Measurements from ENCODE around the gene UTP15.

The UTP15 gene

DNA sequence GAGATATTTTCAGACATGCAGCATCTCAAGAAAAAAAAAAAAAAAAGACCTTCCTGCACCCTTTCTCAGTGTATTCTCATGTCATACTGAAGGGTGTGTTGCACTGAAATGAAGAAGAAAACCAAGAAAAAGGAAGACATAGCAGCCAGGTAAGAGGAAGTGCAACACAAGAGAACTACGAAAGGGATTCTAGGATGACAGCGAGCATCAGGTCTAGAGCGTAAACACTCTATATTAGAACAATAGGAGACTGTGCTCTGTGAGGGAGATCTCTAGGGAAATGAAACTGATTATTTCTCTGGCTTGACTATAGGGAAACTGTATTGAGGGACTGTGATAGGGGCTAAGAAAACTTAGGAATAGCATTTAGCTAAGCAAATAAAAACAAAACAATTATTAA, 37.3 kb upstream of the UTP15 start:
- TF ChIP-seq CTCF (IDR thresholded peaks at IDR 0.05) = no peak
- no peak for DNase-seq
- Mint-ChIP-seq H3K4me1 (no peaks in the 10 kb centered on the region), H3K9me3 (peaks cover 12% of the 10 kb centered on the region), H3K27me3 (ENCODE audit: low read depth, poor library complexity) (peaks cover 21% of the 10 kb centered on the region), H3K27ac (no peak overlapping the region), H3K36me3 (ENCODE audit: low read depth) (no peaks in the 10 kb centered on the region), H3K4me3 (no peak overlapping the region)

DNA sequence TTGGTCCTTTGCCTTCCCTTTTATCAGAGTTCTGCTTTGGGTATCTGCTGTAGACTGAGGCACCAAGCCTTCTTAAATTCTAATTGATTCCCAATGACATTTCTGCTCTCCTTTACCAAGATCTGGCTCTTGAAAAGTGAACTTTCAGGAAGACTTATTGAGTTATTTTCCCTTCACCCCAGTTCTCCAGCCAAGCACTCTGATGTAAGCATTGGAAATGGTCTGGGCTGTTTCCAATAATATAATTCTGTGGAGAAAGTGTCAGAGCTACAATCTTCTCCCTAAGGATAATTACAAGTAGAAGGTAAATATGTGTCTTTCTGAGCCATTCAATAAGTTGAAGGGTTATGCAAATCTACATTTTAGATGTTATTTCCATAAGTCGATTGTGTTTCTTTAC, 36.5 kb upstream of the UTP15 start:
- DNase-seq = no peak
- H3K4me1 Mint-ChIP-seq = no peaks in the 10 kb centered on the region
- no peak overlapping the region for H3K4me3 Mint-ChIP-seq
- no peak for TF ChIP-seq CTCF (IDR thresholded peaks at IDR 0.05)
- peaks cover 18% of the 10 kb centered on the region for H3K9me3 Mint-ChIP-seq
- no peaks in the 10 kb centered on the region for H3K36me3 Mint-ChIP-seq (ENCODE audit: low read depth)
- peaks cover 21% of the 10 kb centered on the region for H3K27me3 Mint-ChIP-seq (ENCODE audit: low read depth, poor library complexity)
- no peak overlapping the region for H3K27ac Mint-ChIP-seq

- Mint-ChIP-seq H3K9me3 (peaks cover 31% of the 10 kb centered on the region), H3K36me3 (ENCODE audit: low read depth) (no peaks in the 10 kb centered on the region), H3K4me3 (no peak overlapping the region), H3K27ac (no peak overlapping the region), H3K27me3 (ENCODE audit: low read depth, poor library complexity) (peaks cover 19% of the 10 kb centered on the region), H3K4me1 (peaks cover 4% of the 10 kb centered on the region)
- TF ChIP-seq CTCF (IDR thresholded peaks at IDR 0.05) = no peak
- no peak for DNase-seq
These were observed 34.2 kb upstream of the UTP15 start for GRCh38 chr5:73531356-73531755.

- peaks cover 4% of the 10 kb centered on the region for H3K4me1 Mint-ChIP-seq
- no peak overlapping the region for H3K27ac Mint-ChIP-seq
- peaks cover 31% of the 10 kb centered on the region for H3K9me3 Mint-ChIP-seq
- H3K36me3 Mint-ChIP-seq (ENCODE audit: low read depth) = no peaks in the 10 kb centered on the region
- TF ChIP-seq CTCF (IDR thresholded peaks at IDR 0.05) = no peak
- no peak for DNase-seq
- peaks cover 16% of the 10 kb centered on the region for H3K27me3 Mint-ChIP-seq (ENCODE audit: low read depth, poor library complexity)
- no peak overlapping the region for H3K4me3 Mint-ChIP-seq
These were observed 33.3 kb upstream of the UTP15 start for GRCh38 chr5:73532195-73532594.

DNA sequence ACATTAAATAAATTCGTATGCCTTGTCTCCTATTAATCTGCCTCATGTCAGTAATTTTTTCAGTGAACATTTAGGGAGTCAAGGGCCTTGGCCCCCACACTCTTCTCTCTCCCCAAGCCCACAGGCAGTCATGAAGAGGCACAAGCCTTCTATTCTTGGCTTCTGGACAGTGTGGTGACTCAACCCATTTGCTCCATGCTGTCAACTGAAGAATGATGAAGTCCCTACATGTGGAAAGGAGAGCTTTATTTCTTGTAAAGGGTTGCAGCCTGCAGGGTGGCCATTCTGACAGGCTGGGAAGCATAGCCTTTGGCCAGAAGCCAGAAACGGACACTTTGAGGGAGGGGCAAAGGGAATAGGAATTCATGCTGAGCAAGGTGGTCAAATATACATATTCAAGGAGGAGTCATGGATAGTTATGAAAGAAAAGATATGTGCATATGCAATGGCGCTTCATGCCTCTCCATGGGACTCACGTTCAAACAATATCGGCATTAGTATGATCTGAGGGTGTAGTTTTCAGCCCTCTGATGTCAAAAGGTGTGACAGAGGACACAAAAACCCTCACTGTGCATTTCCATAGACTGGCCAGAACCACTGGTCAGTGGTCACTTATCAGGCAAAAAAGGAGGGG, 31.4 kb upstream of the UTP15 start:
- Mint-ChIP-seq H3K27me3 (ENCODE audit: low read depth, poor library complexity) (peaks cover 9% of the 10 kb centered on the region), H3K27ac (no peak overlapping the region), H3K4me1 (peaks cover 4% of the 10 kb centered on the region), H3K9me3 (peaks cover 31% of the 10 kb centered on the region), H3K4me3 (no peak overlapping the region), H3K36me3 (ENCODE audit: low read depth) (no peaks in the 10 kb centered on the region)
- no peak for DNase-seq
- TF ChIP-seq CTCF (IDR thresholded peaks at IDR 0.05) = no peak

- H3K4me3 Mint-ChIP-seq = no peak overlapping the region
- no peak for TF ChIP-seq CTCF (IDR thresholded peaks at IDR 0.05)
- no peaks in the 10 kb centered on the region for H3K36me3 Mint-ChIP-seq (ENCODE audit: low read depth)
- peaks cover 15% of the 10 kb centered on the region for H3K27me3 Mint-ChIP-seq (ENCODE audit: low read depth, poor library complexity)
- no peak overlapping the region for H3K27ac Mint-ChIP-seq
- no peak for DNase-seq
- peaks cover 31% of the 10 kb centered on the region for H3K9me3 Mint-ChIP-seq
- H3K4me1 Mint-ChIP-seq = peaks cover 4% of the 10 kb centered on the region
These were observed 30.6 kb upstream of the UTP15 start for GRCh38 chr5:73534971-73535370.

All from nephron progenitor cell (in vitro differentiated cells).